ENCODE data around the gene IKZF3.
"Not testable (repeated sequence)": the region's sequence is repeated elsewhere in the genome, so short reads cannot be mapped to it uniquely, and the experiment has no call there.

The IKZF3 gene

GRCh38 chr17:39852239-39852638 lies 11.9 kb downstream of the IKZF3 start:
- no peak overlapping the region for H3K27ac ChIP-seq
- no peak for TF ChIP-seq ZFX (IDR thresholded peaks at IDR 0.05)
- TF ChIP-seq, protein P1, sequence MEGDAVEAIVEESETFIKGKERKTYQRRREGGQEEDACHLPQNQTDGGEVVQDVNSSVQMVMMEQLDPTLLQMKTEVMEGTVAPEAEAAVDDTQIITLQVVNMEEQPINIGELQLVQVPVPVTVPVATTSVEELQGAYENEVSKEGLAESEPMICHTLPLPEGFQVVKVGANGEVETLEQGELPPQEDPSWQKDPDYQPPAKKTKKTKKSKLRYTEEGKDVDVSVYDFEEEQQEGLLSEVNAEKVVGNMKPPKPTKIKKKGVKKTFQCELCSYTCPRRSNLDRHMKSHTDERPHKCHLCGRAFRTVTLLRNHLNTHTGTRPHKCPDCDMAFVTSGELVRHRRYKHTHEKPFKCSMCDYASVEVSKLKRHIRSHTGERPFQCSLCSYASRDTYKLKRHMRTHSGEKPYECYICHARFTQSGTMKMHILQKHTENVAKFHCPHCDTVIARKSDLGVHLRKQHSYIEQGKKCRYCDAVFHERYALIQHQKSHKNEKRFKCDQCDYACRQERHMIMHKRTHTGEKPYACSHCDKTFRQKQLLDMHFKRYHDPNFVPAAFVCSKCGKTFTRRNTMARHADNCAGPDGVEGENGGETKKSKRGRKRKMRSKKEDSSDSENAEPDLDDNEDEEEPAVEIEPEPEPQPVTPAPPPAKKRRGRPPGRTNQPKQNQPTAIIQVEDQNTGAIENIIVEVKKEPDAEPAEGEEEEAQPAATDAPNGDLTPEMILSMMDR (conservative IDR thresholded peaks at IDR 0.05): no peak

GRCh38 chr17:39850186-39850585 lies 13.9 kb downstream of the IKZF3 start:
- not testable (repeated sequence) for H3K27ac ChIP-seq

GRCh38 chr17:39848600-39848999 lies 15.5 kb downstream of the IKZF3 start:
- TF ChIP-seq ZFX (IDR thresholded peaks at IDR 0.05): no peak
- TF ChIP-seq, protein P1 (conservative IDR thresholded peaks at IDR 0.05): no peak
- no peak overlapping the region for H3K27ac ChIP-seq

GRCh38 chr17:39846205-39846604 lies 17.9 kb downstream of the IKZF3 start:
- no peak overlapping the region for H3K27ac ChIP-seq
- TF ChIP-seq, protein P1 (conservative IDR thresholded peaks at IDR 0.05): no peak
- TF ChIP-seq ZFX (IDR thresholded peaks at IDR 0.05): no peak

DNA sequence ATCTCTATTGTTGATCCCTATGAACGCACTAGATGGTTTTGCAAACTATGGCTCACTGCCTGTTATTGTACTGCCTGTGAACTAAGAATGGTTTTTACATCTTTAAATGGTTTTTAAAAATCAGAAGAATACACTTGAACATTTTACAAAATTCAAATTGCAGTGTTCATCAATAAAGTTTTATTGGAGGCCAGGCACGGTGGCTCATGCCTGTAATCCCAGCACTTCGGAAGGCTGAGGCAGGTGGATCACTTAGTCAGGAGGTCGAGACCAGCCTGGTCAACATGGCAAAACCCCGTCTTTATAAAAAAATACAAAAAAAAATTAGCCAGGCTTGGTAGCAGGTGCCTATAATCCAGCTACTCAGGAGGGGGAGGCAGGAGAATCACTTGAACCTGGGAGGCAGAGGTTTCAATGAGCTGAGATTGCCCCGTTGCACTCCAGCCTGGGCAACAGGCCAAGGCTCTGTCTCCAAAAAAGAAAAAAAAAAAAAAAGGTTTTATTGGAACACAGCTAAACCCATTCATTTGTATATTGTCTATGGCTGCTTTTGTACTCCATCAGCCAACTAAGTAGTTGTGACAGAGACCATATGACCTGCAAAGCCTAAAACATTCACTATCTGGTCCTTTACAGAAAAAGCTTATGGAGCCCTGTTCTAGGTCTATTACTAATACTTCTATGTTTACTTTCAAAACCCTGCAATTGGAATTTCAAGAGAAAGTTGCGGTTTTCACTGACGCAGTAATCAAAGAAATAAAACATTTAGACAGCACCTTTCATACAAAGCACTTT lies 18.9 kb downstream of the IKZF3 start:
- no peak overlapping the region for H3K27ac ChIP-seq
- no peak for TF ChIP-seq ZFX (IDR thresholded peaks at IDR 0.05)
- TF ChIP-seq, protein P1 (conservative IDR thresholded peaks at IDR 0.05): no peak

GRCh38 chr17:39841134-39841683 lies 22.9 kb downstream of the IKZF3 start:
- no peak overlapping the region for H3K27ac ChIP-seq
- no peak for TF ChIP-seq ZFX (IDR thresholded peaks at IDR 0.05)
- TF ChIP-seq, protein P1 (conservative IDR thresholded peaks at IDR 0.05): no peak

DNA sequence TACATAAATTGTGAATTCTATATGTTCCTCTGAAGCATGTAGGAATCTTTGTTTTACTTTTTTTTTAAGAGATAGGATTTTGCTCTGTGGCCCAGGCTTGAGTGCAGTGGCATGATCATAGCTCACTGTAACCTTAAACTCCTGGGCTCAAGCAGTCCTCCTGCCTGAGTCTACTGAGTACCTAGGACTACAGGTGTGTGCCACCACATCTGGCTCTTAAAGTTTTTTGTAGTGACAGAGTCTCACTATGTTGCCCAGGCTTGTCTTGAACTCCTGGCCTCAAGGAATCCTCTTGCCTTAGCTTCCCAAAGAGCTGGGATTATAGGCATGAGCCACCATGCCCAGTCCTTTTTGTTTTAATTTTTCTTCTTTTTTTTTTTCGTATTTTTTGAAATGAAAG lies 25.3 kb downstream of the IKZF3 start:
- TF ChIP-seq, protein P1 (conservative IDR thresholded peaks at IDR 0.05): no peak
- TF ChIP-seq ZFX (IDR thresholded peaks at IDR 0.05): no peak
- no peak overlapping the region for H3K27ac ChIP-seq

DNA sequence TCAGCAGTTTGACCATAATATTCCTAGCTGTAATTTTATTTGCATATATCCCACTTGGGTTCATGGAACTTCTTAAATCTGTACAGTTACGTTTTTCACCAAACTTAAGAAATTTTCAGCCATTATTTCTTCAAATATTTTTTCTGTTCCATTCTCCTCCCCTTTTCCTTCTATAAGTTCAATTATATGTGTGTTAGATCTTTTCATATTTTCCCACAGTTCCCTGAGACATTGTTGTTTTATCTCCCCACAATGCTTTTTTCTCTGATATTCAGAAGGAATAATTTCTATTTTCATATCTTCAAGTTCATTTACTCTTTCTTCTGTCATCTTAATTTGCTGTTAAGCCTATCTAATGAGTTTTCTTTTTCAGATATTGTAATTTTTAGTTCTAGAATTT lies 26.1 kb downstream of the IKZF3 start:
- no peak for TF ChIP-seq ZFX (IDR thresholded peaks at IDR 0.05)
- TF ChIP-seq, protein P1 (conservative IDR thresholded peaks at IDR 0.05): no peak
- no peak overlapping the region for H3K27ac ChIP-seq

Measured in C4-2B (cell line).